Lower leg skin (tissue), 3 donors: Measurements from ENCODE around the gene LPXN.

Experiments used
- POLR2A ChIP-seq, 2 donors: fragments of 450-650 bp; IDR thresholded peaks; one replicate each; pipeline ENCODE4 v1.6.1; 2016 to 2017; ENCODE audit warnings: antibody characterized with exemption in 2 of 2, mild to moderate bottlenecking in 1 of 2, moderate library complexity in 1 of 2
- TF ChIP-seq, protein P1 (sequence below), 3 donors: fragments of 450-650 bp; IDR thresholded peaks; one replicate each; pipeline ENCODE4 v1.5.1; 2016; ENCODE audit warnings: antibody characterized with exemption in 3 of 3, mild to moderate bottlenecking in 3 of 3, moderate library complexity in 2 of 3

DNA sequence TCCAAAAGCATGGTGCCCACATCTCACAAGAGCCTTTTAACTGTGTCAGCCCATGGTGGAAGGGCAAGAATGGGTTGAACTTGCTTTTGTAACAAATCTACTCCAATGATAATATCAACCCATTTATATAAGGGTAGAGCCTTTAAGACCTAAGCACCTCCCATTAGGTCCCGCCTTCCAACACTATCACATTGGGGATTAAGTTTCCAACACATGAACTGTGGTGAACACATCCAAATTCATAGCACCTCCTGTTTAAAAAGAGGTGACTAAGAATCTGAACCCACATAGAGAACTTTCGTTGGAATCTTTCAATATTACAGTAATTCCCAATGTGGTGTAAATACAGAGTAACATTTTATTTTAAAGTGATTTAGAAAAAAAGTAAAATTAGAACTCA lies 37.6 kb upstream of the LPXN start:
- TF ChIP-seq, protein P1, sequence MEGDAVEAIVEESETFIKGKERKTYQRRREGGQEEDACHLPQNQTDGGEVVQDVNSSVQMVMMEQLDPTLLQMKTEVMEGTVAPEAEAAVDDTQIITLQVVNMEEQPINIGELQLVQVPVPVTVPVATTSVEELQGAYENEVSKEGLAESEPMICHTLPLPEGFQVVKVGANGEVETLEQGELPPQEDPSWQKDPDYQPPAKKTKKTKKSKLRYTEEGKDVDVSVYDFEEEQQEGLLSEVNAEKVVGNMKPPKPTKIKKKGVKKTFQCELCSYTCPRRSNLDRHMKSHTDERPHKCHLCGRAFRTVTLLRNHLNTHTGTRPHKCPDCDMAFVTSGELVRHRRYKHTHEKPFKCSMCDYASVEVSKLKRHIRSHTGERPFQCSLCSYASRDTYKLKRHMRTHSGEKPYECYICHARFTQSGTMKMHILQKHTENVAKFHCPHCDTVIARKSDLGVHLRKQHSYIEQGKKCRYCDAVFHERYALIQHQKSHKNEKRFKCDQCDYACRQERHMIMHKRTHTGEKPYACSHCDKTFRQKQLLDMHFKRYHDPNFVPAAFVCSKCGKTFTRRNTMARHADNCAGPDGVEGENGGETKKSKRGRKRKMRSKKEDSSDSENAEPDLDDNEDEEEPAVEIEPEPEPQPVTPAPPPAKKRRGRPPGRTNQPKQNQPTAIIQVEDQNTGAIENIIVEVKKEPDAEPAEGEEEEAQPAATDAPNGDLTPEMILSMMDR (IDR thresholded peaks at IDR 0.05) = no peak
- no peak for TF ChIP-seq POLR2A (IDR thresholded peaks at IDR 0.05)
